HEK293 (cell line): ENCODE data around the gene DYDC1.
"Not testable (repeated sequence)": the region's sequence is repeated elsewhere in the genome, so short reads cannot be mapped to it uniquely, and the experiment has no call there.

Source experiments
- CTCF ChIA-PET: fragments of 350-600 bp; formaldehyde crosslinking; extraction: SDS; loops from one replicate; lab custom pipeline; 2021; ENCODE audit warnings: antibody characterized with exemption; lab: Yijun Ruan, JAX
- POLR2A ChIA-PET: fragments of 300-600 bp; formaldehyde crosslinking; extraction: SDS; loops from one replicate; lab custom pipeline; 2020; ENCODE audit warnings: antibody characterized with exemption, inconsistent platforms; lab: Yijun Ruan, JAX
- H3K27ac ChIP-seq: fragments of 200-500 bp; sonication (Bioruptor generic); 2 replicates; pipeline ENCODE4 v1.5.1; 2014; ENCODE audit warnings: low read depth, low read length, control low read depth, inconsistent platforms; ENCODE audit errors: extremely low read depth
- H3K36me3 ChIP-seq, 2 experiments: fragments of 200-500 bp in 1 of 2; sonication (Bioruptor generic) in 1 of 2; 1 replicate in 1 of 2; 2 replicates in 1 of 2; pipeline ENCODE4 v1.5.1; 2014 to 2017; ENCODE audit warnings: inconsistent platforms in 2 of 2, low read length in 2 of 2; ENCODE audit not compliant: control insufficient read depth in 2 of 2, insufficient read depth in 1 of 2
- H3K4me1 ChIP-seq: fragments of 200-500 bp; sonication (Bioruptor generic); 2 replicates; pipeline ENCODE4 v1.5.1; 2014; ENCODE audit warnings: mild to moderate bottlenecking, low read length, inconsistent platforms; ENCODE audit not compliant: control insufficient read depth, insufficient read depth
- H3K4me3 ChIP-seq: 2 replicates; pipeline ENCODE4 v1.5.1; 2011; ENCODE audit warnings: low read depth, mild to moderate bottlenecking, control low read depth, low read length, moderate library complexity
- H3K9me3 ChIP-seq: fragments of 200-500 bp; sonication (Bioruptor generic); 2 replicates; pipeline ENCODE4 v1.5.1; 2014; ENCODE audit warnings: low read depth, low read length, inconsistent platforms; ENCODE audit not compliant: control insufficient read depth, insufficient read depth
- KLF1 ChIP-seq: fragments of 450-650 bp; formaldehyde crosslinking; IDR thresholded peaks from 2 replicates; pipeline ENCODE4 v1.5.1; 2016; ENCODE audit warnings: missing biosample characterization, missing genetic modification characterization
- SP3 ChIP-seq: fragments of 450-650 bp; formaldehyde crosslinking; IDR thresholded peaks from 2 replicates; pipeline ENCODE4 v1.5.1; 2016; ENCODE audit warnings: missing biosample characterization, missing genetic modification characterization
- WT1 ChIP-seq: fragments of 450-650 bp; formaldehyde crosslinking; IDR thresholded peaks from 2 replicates; pipeline ENCODE4 v1.5.1; 2016; ENCODE audit warnings: missing biosample characterization, missing genetic modification characterization
- ZFHX2 ChIP-seq: fragments of 450-650 bp; formaldehyde crosslinking; conservative IDR thresholded peaks from 2 replicates; pipeline ENCODE4 v1.5.1; 2016; ENCODE audit warnings: missing biosample characterization, missing genetic modification characterization
- ZFP37 ChIP-seq: fragments of 450-650 bp; formaldehyde crosslinking; IDR thresholded peaks from 2 replicates; pipeline ENCODE4 v1.5.1; 2016; ENCODE audit warnings: missing biosample characterization, missing genetic modification characterization
- ZNF138 ChIP-seq: fragments of 450-650 bp; formaldehyde crosslinking; IDR thresholded peaks from 2 replicates; pipeline ENCODE4 v1.5.1; 2016; ENCODE audit warnings: missing biosample characterization, missing genetic modification characterization, borderline replicate concordance
- ZNF157 ChIP-seq: fragments of 450-650 bp; formaldehyde crosslinking; IDR thresholded peaks from 2 replicates; pipeline ENCODE4 v1.5.1; 2016; ENCODE audit warnings: missing biosample characterization, missing genetic modification characterization
- ZNF23 ChIP-seq: fragments of 450-650 bp; formaldehyde crosslinking; IDR thresholded peaks from 2 replicates; pipeline ENCODE4 v1.5.1; 2016; ENCODE audit warnings: missing biosample characterization, missing genetic modification characterization, borderline replicate concordance
- ZNF24 ChIP-seq: fragments of 450-650 bp; formaldehyde crosslinking; IDR thresholded peaks from 2 replicates; pipeline ENCODE4 v1.5.1; 2016; ENCODE audit warnings: missing biosample characterization, missing genetic modification characterization
- ZNF274 ChIP-seq, 2 experiments: fragments of 200-500 bp in 1 of 2; fragments of 450-650 bp in 1 of 2; sonication (Bioruptor generic) in 1 of 2; formaldehyde crosslinking in 1 of 2; IDR thresholded peaks; 2 replicates each; pipeline versions ENCODE4 v1.5.1 to v1.6.1; 2014 to 2016; ENCODE audit warnings: borderline replicate concordance in 1 of 2, inconsistent platforms in 1 of 2, low read length in 1 of 2, missing biosample characterization in 1 of 2, missing genetic modification characterization in 1 of 2
- ZNF335 ChIP-seq: fragments of 450-650 bp; formaldehyde crosslinking; conservative IDR thresholded peaks from 2 replicates; pipeline ENCODE4 v1.5.1; 2016; ENCODE audit warnings: missing biosample characterization, missing genetic modification characterization
- ZNF394 ChIP-seq: fragments of 450-650 bp; formaldehyde crosslinking; IDR thresholded peaks from 2 replicates; pipeline ENCODE4 v1.5.1; 2016; ENCODE audit warnings: missing biosample characterization, missing genetic modification characterization, mild to moderate bottlenecking, moderate library complexity, borderline replicate concordance
- ZNF426 ChIP-seq: fragments of 450-650 bp; formaldehyde crosslinking; IDR thresholded peaks from 2 replicates; pipeline ENCODE4 v1.5.1; 2017; ENCODE audit warnings: missing biosample characterization, missing genetic modification characterization, mild to moderate bottlenecking, inconsistent platforms, moderate library complexity
- ZNF561 ChIP-seq: fragments of 450-650 bp; IDR thresholded peaks from 2 replicates; pipeline ENCODE4 v1.5.1; 2018; ENCODE audit warnings: missing biosample characterization, missing genetic modification characterization, borderline replicate concordance
- ZNF626 ChIP-seq: fragments of 450-650 bp; sonication (Bioruptor Pico); formaldehyde crosslinking; IDR thresholded peaks from 2 replicates; pipeline ENCODE4 v1.5.1; 2018; ENCODE audit warnings: missing biosample characterization, missing genetic modification characterization, inconsistent platforms
- TF ChIP-seq, protein P1 (sequence below): sonication (generic); formaldehyde crosslinking; IDR thresholded peaks from 2 replicates; pipeline ENCODE4 v1.8.1; 2022; ENCODE audit warnings: mild to moderate bottlenecking, moderate library complexity, missing genetic modification reagents
- TF ChIP-seq, protein P2 (sequence below): fragments of 450-650 bp; formaldehyde crosslinking; optimal IDR thresholded peaks from 2 replicates; pipeline ENCODE3; 2016; ENCODE audit warnings: missing biosample characterization, mild to moderate bottlenecking, missing genetic modification characterization
- TF ChIP-seq, protein P3 (sequence below): fragments of 450-650 bp; formaldehyde crosslinking; IDR thresholded peaks from 2 replicates; pipeline ENCODE4 v1.5.1; 2016; ENCODE audit warnings: missing biosample characterization, missing genetic modification characterization
- TF ChIP-seq, protein P4 (sequence below): fragments of 450-650 bp; formaldehyde crosslinking; IDR thresholded peaks from 2 replicates; pipeline ENCODE4 v1.5.0; 2017; ENCODE audit warnings: missing biosample characterization, missing genetic modification characterization, borderline replicate concordance
- TF ChIP-seq, protein P5 (sequence below): fragments of 450-650 bp; formaldehyde crosslinking; conservative IDR thresholded peaks from 2 replicates; pipeline ENCODE4 v1.5.1; 2016; ENCODE audit warnings: low read depth, missing biosample characterization, missing genetic modification characterization

DYDC1 gene

DNA sequence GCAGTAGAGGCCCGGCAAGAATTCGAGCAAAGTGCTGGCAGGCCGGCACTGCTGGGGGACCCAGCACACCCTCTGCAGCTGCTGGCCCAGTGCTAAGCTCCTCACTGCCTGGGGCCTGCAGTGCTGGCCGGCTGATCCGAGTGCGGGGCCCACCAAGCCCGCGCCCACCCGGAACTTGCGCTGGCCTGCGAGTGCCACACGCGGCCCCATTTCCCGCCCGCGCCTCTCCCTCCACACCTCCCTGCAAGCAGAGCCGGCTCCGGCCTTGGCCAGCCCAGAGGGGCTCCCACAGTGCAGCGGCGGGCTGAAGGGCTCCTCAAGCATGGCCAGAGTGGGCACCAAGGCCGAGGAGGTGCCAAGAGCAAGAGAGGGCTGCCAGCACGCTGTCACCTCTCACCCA lies 3.1 kb upstream of the DYDC1 start:
- TF ChIP-seq ZNF157 (tag by site-specific recombination) = no peak
- TF ChIP-seq, protein P1, sequence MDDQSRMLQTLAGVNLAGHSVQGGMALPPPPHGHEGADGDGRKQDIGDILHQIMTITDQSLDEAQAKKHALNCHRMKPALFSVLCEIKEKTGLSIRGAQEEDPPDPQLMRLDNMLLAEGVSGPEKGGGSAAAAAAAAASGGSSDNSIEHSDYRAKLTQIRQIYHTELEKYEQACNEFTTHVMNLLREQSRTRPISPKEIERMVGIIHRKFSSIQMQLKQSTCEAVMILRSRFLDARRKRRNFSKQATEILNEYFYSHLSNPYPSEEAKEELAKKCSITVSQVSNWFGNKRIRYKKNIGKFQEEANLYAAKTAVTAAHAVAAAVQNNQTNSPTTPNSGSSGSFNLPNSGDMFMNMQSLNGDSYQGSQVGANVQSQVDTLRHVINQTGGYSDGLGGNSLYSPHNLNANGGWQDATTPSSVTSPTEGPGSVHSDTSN (CRISPR knock-in tag) = no peak
- TF ChIP-seq, protein P2, sequence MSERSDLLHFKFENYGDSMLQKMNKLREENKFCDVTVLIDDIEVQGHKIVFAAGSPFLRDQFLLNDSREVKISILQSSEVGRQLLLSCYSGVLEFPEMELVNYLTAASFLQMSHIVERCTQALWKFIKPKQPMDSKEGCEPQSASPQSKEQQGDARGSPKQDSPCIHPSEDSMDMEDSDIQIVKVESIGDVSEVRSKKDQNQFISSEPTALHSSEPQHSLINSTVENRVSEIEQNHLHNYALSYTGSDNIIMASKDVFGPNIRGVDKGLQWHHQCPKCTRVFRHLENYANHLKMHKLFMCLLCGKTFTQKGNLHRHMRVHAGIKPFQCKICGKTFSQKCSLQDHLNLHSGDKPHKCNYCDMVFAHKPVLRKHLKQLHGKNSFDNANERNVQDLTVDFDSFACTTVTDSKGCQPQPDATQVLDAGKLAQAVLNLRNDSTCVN (tag by site-specific recombination) = no peak
- no peak for TF ChIP-seq ZFP37 (tag by site-specific recombination)
- no peak for TF ChIP-seq KLF1 (tag by site-specific recombination)
- no peak for TF ChIP-seq SP3
- TF ChIP-seq ZNF394 (tag by site-specific recombination) = no peak
- Histone ChIP-seq H3K36me3 (no peaks in the 10 kb centered on the region), H3K27ac (no peak overlapping the region), H3K9me3 (no peaks in the 10 kb centered on the region), H3K4me1 (no peaks in the 10 kb centered on the region), H3K4me3 (no peak overlapping the region)
- ChIA-PET CTCF (interaction anchor here (0.9 kb wide), 1 partner anchor 18 kb away, joined by 5 read pairs; no protein-coding TSS in a partner anchor), POLR2A (no interaction called here)

DNA sequence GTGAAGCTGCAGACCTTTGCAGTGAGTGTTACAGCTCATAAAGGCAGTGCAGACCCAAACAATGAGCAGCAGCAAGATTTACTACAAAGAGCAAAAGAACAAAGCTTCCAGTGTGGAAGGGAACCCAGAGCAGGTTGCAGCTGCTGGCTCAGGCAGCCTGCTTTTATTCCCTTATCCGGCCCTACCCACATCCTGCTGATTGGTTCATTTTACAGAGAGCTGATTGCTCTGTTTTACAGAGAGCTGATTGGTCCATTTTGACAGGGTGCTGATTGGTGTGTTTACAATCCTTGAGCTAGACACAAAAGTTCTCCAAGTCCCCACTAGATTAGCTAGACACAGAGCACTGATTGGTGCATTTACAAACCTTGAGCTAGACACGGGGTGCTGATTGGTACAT lies 2.4 kb upstream of the DYDC1 start:
- H3K4me1 ChIP-seq, CTCF ChIA-PET, H3K4me3 ChIP-seq, H3K9me3 ChIP-seq, H3K36me3 ChIP-seq, POLR2A ChIA-PET, H3K27ac ChIP-seq: not testable (repeated sequence)

DNA sequence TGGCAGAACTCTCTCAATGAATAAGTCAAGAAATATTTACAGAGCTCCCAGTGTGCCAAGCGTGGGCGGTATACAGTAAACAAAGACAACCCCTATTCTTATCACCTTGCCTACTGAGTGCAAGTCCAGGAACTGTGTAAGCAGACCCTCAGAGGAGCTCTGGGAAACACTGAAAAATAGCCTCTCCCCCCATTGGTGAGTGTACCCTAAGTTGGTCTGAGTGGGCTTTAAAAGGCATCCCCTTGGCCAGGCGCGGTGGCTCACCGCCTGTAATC lies 1.2 kb upstream of the DYDC1 start:
- Histone ChIP-seq H3K36me3 (no peaks in the 10 kb centered on the region), H3K4me1 (no peaks in the 10 kb centered on the region), H3K4me3 (no peak overlapping the region), H3K9me3 (no peaks in the 10 kb centered on the region), H3K27ac (no peak overlapping the region)
- CTCF ChIA-PET = no interaction called here
- POLR2A ChIA-PET = no interaction called here
- TF ChIP-seq ZNF24 (tag by site-specific recombination) = no peak
- TF ChIP-seq ZNF626 (tag by site-specific recombination) = no peak
- no peak for TF ChIP-seq ZNF426 (tag by site-specific recombination)
- TF ChIP-seq WT1 (tag by site-specific recombination) = no peak
- TF ChIP-seq, protein P3, sequence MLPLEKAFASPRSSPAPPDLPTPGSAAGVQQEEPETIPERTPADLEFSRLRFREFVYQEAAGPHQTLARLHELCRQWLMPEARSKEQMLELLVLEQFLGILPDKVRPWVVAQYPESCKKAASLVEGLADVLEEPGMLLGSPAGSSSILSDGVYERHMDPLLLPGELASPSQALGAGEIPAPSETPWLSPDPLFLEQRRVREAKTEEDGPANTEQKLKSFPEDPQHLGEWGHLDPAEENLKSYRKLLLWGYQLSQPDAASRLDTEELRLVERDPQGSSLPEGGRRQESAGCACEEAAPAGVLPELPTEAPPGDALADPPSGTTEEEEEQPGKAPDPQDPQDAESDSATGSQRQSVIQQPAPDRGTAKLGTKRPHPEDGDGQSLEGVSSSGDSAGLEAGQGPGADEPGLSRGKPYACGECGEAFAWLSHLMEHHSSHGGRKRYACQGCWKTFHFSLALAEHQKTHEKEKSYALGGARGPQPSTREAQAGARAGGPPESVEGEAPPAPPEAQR (tag by site-specific recombination) = no peak
- no peak for TF ChIP-seq ZNF561 (tag by site-specific recombination)
- TF ChIP-seq ZNF23 (tag by site-specific recombination) = no peak
- TF ChIP-seq, protein P4, sequence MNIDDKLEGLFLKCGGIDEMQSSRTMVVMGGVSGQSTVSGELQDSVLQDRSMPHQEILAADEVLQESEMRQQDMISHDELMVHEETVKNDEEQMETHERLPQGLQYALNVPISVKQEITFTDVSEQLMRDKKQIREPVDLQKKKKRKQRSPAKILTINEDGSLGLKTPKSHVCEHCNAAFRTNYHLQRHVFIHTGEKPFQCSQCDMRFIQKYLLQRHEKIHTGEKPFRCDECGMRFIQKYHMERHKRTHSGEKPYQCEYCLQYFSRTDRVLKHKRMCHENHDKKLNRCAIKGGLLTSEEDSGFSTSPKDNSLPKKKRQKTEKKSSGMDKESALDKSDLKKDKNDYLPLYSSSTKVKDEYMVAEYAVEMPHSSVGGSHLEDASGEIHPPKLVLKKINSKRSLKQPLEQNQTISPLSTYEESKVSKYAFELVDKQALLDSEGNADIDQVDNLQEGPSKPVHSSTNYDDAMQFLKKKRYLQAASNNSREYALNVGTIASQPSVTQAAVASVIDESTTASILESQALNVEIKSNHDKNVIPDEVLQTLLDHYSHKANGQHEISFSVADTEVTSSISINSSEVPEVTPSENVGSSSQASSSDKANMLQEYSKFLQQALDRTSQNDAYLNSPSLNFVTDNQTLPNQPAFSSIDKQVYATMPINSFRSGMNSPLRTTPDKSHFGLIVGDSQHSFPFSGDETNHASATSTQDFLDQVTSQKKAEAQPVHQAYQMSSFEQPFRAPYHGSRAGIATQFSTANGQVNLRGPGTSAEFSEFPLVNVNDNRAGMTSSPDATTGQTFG (tag by site-specific recombination) = no peak
- TF ChIP-seq ZFHX2 (tag by site-specific recombination) = no peak
- no peak for TF ChIP-seq ZNF335 (tag by site-specific recombination)
- TF ChIP-seq, protein P5, sequence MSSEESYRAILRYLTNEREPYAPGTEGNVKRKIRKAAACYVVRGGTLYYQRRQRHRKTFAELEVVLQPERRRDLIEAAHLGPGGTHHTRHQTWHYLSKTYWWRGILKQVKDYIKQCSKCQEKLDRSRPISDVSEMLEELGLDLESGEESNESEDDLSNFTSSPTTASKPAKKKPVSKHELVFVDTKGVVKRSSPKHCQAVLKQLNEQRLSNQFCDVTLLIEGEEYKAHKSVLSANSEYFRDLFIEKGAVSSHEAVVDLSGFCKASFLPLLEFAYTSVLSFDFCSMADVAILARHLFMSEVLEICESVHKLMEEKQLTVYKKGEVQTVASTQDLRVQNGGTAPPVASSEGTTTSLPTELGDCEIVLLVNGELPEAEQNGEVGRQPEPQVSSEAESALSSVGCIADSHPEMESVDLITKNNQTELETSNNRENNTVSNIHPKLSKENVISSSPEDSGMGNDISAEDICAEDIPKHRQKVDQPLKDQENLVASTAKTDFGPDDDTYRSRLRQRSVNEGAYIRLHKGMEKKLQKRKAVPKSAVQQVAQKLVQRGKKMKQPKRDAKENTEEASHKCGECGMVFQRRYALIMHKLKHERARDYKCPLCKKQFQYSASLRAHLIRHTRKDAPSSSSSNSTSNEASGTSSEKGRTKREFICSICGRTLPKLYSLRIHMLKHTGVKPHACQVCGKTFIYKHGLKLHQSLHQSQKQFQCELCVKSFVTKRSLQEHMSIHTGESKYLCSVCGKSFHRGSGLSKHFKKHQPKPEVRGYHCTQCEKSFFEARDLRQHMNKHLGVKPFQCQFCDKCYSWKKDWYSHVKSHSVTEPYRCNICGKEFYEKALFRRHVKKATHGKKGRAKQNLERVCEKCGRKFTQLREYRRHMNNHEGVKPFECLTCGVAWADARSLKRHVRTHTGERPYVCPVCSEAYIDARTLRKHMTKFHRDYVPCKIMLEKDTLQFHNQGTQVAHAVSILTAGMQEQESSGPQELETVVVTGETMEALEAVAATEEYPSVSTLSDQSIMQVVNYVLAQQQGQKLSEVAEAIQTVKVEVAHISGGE (tag by site-specific recombination) = no peak
- no peak for TF ChIP-seq ZNF138 (tag by site-specific recombination)
- TF ChIP-seq ZNF274 (IDR thresholded peaks at IDR 0.05; ENCODE audit: low read length) = no peak
- TF ChIP-seq ZNF274 (tag by site-specific recombination; IDR thresholded peaks at IDR 0.05; ENCODE audit: borderline replicate concordance) = no peak
